ENCODE data around the gene RASSF1. TPM values are rescaled to one million over a fixed set of nuclear protein-coding genes. Genes with fewer than 3 reads are reported as not detected.
"Not testable (repeated sequence)": the region's sequence is repeated elsewhere in the genome, so short reads cannot be mapped to it uniquely, and the experiment has no call there.

RASSF1 gene
- total RNA-seq, 5 donors from 2014 or later (not counting 1 experiment from before 2014, with no cell fraction given) = 73.2 to 153 (median 79.6) TPM

GRCh38 chr3:50318163-50318562 lies 22.5 kb downstream of the RASSF1 start:
- no peak overlapping the region for H3K4me3 Mint-ChIP-seq
- Histone ChIP-seq H3K4me3 (ENCODE audit: control insufficient read depth in 1 of 2, extremely low read depth in 1 of 2, low read length in 1 of 2) (no peak overlapping the region), H3K27me3 (replicated peaks in 1 of 2; ENCODE audit: control insufficient read depth in 2 of 2, extremely low read depth in 1 of 2, insufficient read depth in 2 of 2, low read length in 1 of 2) (no peaks in the 10 kb centered on the region), H3K4me1 (ENCODE audit: control insufficient read depth in 1 of 2, extremely low read depth in 1 of 2, insufficient read depth in 2 of 2, low read length in 2 of 2) (peaks cover 6 to 68% of the 10 kb centered on the region in 2 experiments), H3K27ac (ENCODE audit: low read length) (no peak overlapping the region), H3K36me3 (ENCODE audit: control insufficient read depth in 2 of 2, extremely low read depth in 1 of 2, insufficient read depth in 1 of 2, low read length in 1 of 2) (no peaks in the 10 kb centered on the region), H3K9me3 (no peaks in the 10 kb centered on the region)
- WGBS (ENCODE audit: insufficient coverage) = 92% methylated on average over 10 of the region's 11 CpGs
- peaks cover 26 to 52% (median 37%) of the 10 kb centered on the region in 3 donors for H3K4me1 Mint-ChIP-seq
- ATAC-seq (replicated peaks in 1 of 4) (no peak), DNase-seq (no peak)
- no peaks in the 10 kb centered on the region for H3K36me3 Mint-ChIP-seq
- ChIA-PET CTCF (interaction anchor here in 1 of 2 donors (0.7 to 1.8 kb wide), 2 partner anchors 19 kb away, joined by 3 to 7 read pairs; partner anchors contain the start of genes HYAL3 and NAA80), POLR2A (interaction anchor here in 1 of 2 donors (0.6 kb wide), 1 partner anchor 11 kb away, joined by 3 read pairs; no protein-coding TSS in a partner anchor)
- no peaks in the 10 kb centered on the region for H3K9me3 Mint-ChIP-seq
- no peak overlapping the region for H3K27ac Mint-ChIP-seq
- H3K27me3 Mint-ChIP-seq = no peaks in the 10 kb centered on the region

DNA sequence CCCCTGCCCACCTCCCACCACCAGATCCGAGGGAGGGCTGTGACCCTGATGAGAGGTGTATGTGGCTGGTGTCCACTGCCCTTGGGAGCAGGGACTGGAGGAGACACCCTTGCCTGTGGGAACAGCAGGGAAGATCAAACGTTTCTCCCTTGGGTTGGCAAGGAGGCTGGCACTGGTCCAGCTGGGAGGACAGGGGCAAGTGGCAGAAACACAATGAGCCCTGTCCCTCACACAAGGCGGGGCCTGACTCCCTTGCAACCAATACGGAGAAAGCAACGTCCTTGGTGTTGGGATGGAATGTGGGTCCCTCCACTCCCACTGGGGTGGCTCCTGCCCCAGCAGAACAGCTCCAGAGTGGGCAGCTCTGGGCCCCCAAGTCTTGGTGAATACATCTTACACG lies 23.3 kb downstream of the RASSF1 start:
- Histone ChIP-seq H3K9me3 (no peaks in the 10 kb centered on the region), H3K4me3 (ENCODE audit: control insufficient read depth in 1 of 2, extremely low read depth in 1 of 2, low read length in 1 of 2) (peak overlapping the region in 1 of 2 donors; percentile 19), H3K36me3 (ENCODE audit: control insufficient read depth in 2 of 2, extremely low read depth in 1 of 2, insufficient read depth in 1 of 2, low read length in 1 of 2) (no peaks in the 10 kb centered on the region), H3K4me1 (ENCODE audit: control insufficient read depth in 1 of 2, extremely low read depth in 1 of 2, insufficient read depth in 2 of 2, low read length in 2 of 2) (peaks cover 6 to 63% of the 10 kb centered on the region in 2 experiments), H3K27me3 (replicated peaks in 1 of 2; ENCODE audit: control insufficient read depth in 2 of 2, extremely low read depth in 1 of 2, insufficient read depth in 2 of 2, low read length in 1 of 2) (no peaks in the 10 kb centered on the region), H3K27ac (ENCODE audit: low read length) (peak overlapping the region; percentile 63)
- Mint-ChIP-seq H3K4me3 (no peak overlapping the region), H3K36me3 (no peaks in the 10 kb centered on the region), H3K9me3 (no peaks in the 10 kb centered on the region), H3K27me3 (no peaks in the 10 kb centered on the region), H3K27ac (peak overlapping the region; percentile 92 to 95), H3K4me1 (peaks cover 26 to 46% (median 37%) of the 10 kb centered on the region in 3 donors)
- ATAC-seq (replicated peaks in 1 of 4) = no peak
- WGBS (ENCODE audit: insufficient coverage) = 79% methylated on average over 3 of the region's 6 CpGs
- DNase-seq = no peak
- ChIA-PET POLR2A (interaction anchor here in 1 of 2 donors (0.6 kb wide), 1 partner anchor 10 kb away, joined by 3 read pairs; no protein-coding TSS in a partner anchor), CTCF (interaction anchor here in 1 of 2 donors (1.8 kb wide), 1 partner anchor 18 kb away, joined by 7 read pairs; the partner anchor contains the start of genes HYAL3 and NAA80)

DNA sequence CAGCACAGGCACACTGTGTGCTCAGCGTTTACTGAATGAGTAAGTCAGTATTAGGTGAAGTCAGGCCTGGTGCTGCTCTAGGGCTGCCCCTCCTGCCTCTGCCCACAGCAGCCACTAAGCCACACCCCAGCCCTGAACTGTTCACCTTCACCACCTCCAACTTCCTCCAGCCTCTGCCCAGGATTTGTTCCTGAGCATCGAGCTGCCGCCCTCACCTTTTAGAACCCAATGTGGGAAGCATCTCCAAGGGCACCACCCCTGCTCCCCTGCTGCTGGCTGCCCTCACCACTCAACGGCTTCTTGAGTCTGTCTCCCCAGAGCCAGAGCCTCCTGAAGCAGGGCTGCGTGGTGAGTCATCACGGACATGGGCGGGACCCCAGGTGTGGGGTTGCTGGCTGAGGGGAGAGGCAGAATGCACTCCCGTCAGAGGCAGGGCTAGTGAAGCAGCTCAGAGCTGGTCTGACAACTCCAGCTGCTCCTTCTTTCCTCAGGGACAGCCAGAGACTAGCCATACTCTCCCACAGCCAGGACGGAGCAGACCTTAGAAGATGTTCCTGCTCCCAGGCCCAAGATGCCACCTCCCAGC lies 23.9 kb downstream of the RASSF1 start:
- Histone ChIP-seq H3K4me1 (ENCODE audit: control insufficient read depth in 1 of 2, extremely low read depth in 1 of 2, insufficient read depth in 2 of 2, low read length in 2 of 2) (peaks cover 5 to 57% of the 10 kb centered on the region in 2 experiments), H3K27ac (ENCODE audit: low read length) (peak overlapping the region; percentile 63), H3K36me3 (ENCODE audit: control insufficient read depth in 2 of 2, extremely low read depth in 1 of 2, insufficient read depth in 1 of 2, low read length in 1 of 2) (no peaks in the 10 kb centered on the region), H3K27me3 (replicated peaks in 1 of 2; ENCODE audit: control insufficient read depth in 2 of 2, extremely low read depth in 1 of 2, insufficient read depth in 2 of 2, low read length in 1 of 2) (no peaks in the 10 kb centered on the region), H3K4me3 (ENCODE audit: control insufficient read depth in 1 of 2, extremely low read depth in 1 of 2, low read length in 1 of 2) (peak overlapping the region in 1 of 2 donors; percentile 19), H3K9me3 (no peaks in the 10 kb centered on the region)
- peak overlapping the region; percentile 55 to 69 (median 61) for H3K4me3 Mint-ChIP-seq
- ChIA-PET CTCF (interaction anchor here in 1 of 2 donors (1.8 kb wide), 1 partner anchor 17 kb away, joined by 7 read pairs; the partner anchor contains the start of genes HYAL3 and NAA80), POLR2A (no interaction called here)
- peak overlapping the region; percentile 92 to 95 for H3K27ac Mint-ChIP-seq
- H3K27me3 Mint-ChIP-seq = no peaks in the 10 kb centered on the region
- DNase-seq = peak in 33 of 35 experiments; percentile 25 to 77 (median 52)
- H3K4me1 Mint-ChIP-seq = peaks cover 26 to 46% (median 37%) of the 10 kb centered on the region in 3 donors
- WGBS (ENCODE audit: insufficient coverage) = 33% methylated on average over 3 of the region's 9 CpGs
- no peaks in the 10 kb centered on the region for H3K9me3 Mint-ChIP-seq
- H3K36me3 Mint-ChIP-seq = no peaks in the 10 kb centered on the region
- ATAC-seq (replicated peaks in 1 of 4) = peak; percentile 26 to 69 (median 62)

- peaks cover 0 to 42% of the 10 kb centered on the region in 2 experiments for H3K4me1 ChIP-seq (ENCODE audit: control insufficient read depth in 1 of 2, extremely low read depth in 1 of 2, insufficient read depth in 2 of 2, low read length in 2 of 2)
- WGBS (ENCODE audit: insufficient coverage) = 100% methylated on average over 3 of the region's 4 CpGs
- no peak for ATAC-seq (replicated peaks in 1 of 4)
- Mint-ChIP-seq H3K27me3 (no peaks in the 10 kb centered on the region), H3K4me1 (peaks cover 16 to 37% (median 28%) of the 10 kb centered on the region in 3 donors), H3K27ac (peak overlapping the region in 1 of 2 donors; percentile 76), H3K9me3 (no peaks in the 10 kb centered on the region), H3K4me3 (no peak overlapping the region), H3K36me3 (no peaks in the 10 kb centered on the region)
- ChIA-PET POLR2A (interaction anchor here in 1 of 2 donors (0.6 kb wide), 1 partner anchor 535 kb away, joined by 3 read pairs; no protein-coding TSS in a partner anchor), CTCF (no interaction called here)
- H3K9me3 ChIP-seq = no peaks in the 10 kb centered on the region
- no peaks in the 10 kb centered on the region for H3K27me3 ChIP-seq (replicated peaks in 1 of 2; ENCODE audit: control insufficient read depth in 2 of 2, extremely low read depth in 1 of 2, insufficient read depth in 2 of 2, low read length in 1 of 2)
- no peak for DNase-seq
- no peaks in the 10 kb centered on the region for H3K36me3 ChIP-seq (ENCODE audit: control insufficient read depth in 2 of 2, extremely low read depth in 1 of 2, insufficient read depth in 1 of 2, low read length in 1 of 2)
- H3K27ac ChIP-seq (ENCODE audit: low read length) = no peak overlapping the region
- no peak overlapping the region for H3K4me3 ChIP-seq (ENCODE audit: control insufficient read depth in 1 of 2, extremely low read depth in 1 of 2, low read length in 1 of 2)
Measured at GRCh38 chr3:50314816-50315215, 25.8 kb downstream of the RASSF1 start.

DNA sequence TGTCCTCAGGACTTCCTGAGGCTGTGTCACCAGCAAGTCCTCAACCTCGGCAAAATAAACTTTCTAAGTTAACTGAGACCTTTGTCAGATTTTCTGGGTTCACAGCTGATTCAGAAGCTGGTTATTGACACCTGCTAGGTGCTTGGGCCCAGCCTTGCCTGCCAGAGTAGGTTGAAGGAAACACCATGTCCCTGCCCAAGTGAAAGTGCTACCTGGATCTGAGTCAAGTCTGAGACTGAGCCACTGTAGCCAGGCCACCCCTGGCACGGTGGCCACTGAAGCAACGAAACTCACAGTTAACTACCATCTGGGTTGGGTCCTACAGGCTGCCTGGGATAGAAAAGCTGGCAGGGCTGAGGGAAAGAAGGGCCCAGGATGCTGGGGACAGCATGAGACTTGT lies 26.3 kb downstream of the RASSF1 start:
- H3K27ac Mint-ChIP-seq = no peak overlapping the region
- Histone ChIP-seq H3K27me3 (replicated peaks in 1 of 2; ENCODE audit: control insufficient read depth in 2 of 2, extremely low read depth in 1 of 2, insufficient read depth in 2 of 2, low read length in 1 of 2) (no peaks in the 10 kb centered on the region), H3K4me3 (ENCODE audit: control insufficient read depth in 1 of 2, extremely low read depth in 1 of 2, low read length in 1 of 2) (no peak overlapping the region), H3K27ac (ENCODE audit: low read length) (no peak overlapping the region), H3K9me3 (no peaks in the 10 kb centered on the region), H3K4me1 (ENCODE audit: control insufficient read depth in 1 of 2, extremely low read depth in 1 of 2, insufficient read depth in 2 of 2, low read length in 2 of 2) (peaks cover 0 to 38% of the 10 kb centered on the region in 2 experiments), H3K36me3 (ENCODE audit: control insufficient read depth in 2 of 2, extremely low read depth in 1 of 2, insufficient read depth in 1 of 2, low read length in 1 of 2) (no peaks in the 10 kb centered on the region)
- ChIA-PET CTCF (interaction anchor here in 1 of 2 donors (0.6 kb wide), 1 partner anchor 723 kb away, joined by 4 read pairs; no protein-coding TSS in a partner anchor), POLR2A (no interaction called here)
- H3K9me3 Mint-ChIP-seq = no peaks in the 10 kb centered on the region
- peaks cover 12 to 32% (median 24%) of the 10 kb centered on the region in 3 donors for H3K4me1 Mint-ChIP-seq
- no peaks in the 10 kb centered on the region for H3K36me3 Mint-ChIP-seq
- no peak for ATAC-seq (replicated peaks in 1 of 4)
- no peak for DNase-seq
- H3K4me3 Mint-ChIP-seq = no peak overlapping the region
- WGBS (ENCODE audit: insufficient coverage) = 93% methylated on average over 3 of the region's 3 CpGs
- H3K27me3 Mint-ChIP-seq = no peaks in the 10 kb centered on the region

DNA sequence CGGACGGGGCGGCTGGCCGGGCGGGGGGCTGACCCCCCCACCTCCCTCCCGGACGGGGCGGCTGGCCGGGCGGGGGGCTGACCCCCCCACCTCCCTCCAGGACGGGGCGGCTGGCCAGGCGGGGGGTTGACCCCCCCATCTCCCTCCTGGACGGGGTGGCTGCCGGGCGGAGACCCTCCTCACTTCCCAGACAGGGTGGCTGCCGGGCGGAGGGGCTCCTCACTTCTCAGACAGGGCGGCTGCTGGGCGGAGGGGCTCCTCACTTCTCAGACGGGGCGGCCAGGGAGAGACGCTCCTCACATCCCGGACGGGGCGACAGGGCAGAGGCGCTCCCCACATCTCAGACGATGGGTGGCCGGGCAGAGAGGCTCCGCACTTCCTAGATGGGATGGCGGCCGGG lies 28.6 kb downstream of the RASSF1 start:
- H3K4me3 Mint-ChIP-seq; CTCF ChIA-PET; H3K27me3 Mint-ChIP-seq; H3K27me3 ChIP-seq (replicated peaks in 1 of 2; ENCODE audit: control insufficient read depth in 2 of 2, extremely low read depth in 1 of 2, insufficient read depth in 2 of 2, low read length in 1 of 2); H3K4me3 ChIP-seq (ENCODE audit: control insufficient read depth in 1 of 2, extremely low read depth in 1 of 2, low read length in 1 of 2); POLR2A ChIA-PET; ATAC-seq (replicated peaks in 1 of 4); DNase-seq; H3K36me3 ChIP-seq (ENCODE audit: control insufficient read depth in 2 of 2, extremely low read depth in 1 of 2, insufficient read depth in 1 of 2, low read length in 1 of 2); H3K27ac Mint-ChIP-seq; H3K9me3 ChIP-seq; H3K9me3 Mint-ChIP-seq; H3K36me3 Mint-ChIP-seq; H3K27ac ChIP-seq (ENCODE audit: low read length): not testable (repeated sequence)
- peaks cover 0 to 16% of the 10 kb centered on the region in 2 experiments for H3K4me1 ChIP-seq (ENCODE audit: control insufficient read depth in 1 of 2, extremely low read depth in 1 of 2, insufficient read depth in 2 of 2, low read length in 2 of 2)
- peaks cover 10 to 13% (median 13%) of the 10 kb centered on the region in 3 donors for H3K4me1 Mint-ChIP-seq
- WGBS (ENCODE audit: insufficient coverage) = 80% methylated on average over 1 of the region's 32 CpGs
